Measurements from ENCODE around the gene MAGI2.
"Not testable (repeated sequence)": the region's sequence is repeated elsewhere in the genome, so short reads cannot be mapped to it uniquely, and the experiment has no call there.

Gene MAGI2

DNA sequence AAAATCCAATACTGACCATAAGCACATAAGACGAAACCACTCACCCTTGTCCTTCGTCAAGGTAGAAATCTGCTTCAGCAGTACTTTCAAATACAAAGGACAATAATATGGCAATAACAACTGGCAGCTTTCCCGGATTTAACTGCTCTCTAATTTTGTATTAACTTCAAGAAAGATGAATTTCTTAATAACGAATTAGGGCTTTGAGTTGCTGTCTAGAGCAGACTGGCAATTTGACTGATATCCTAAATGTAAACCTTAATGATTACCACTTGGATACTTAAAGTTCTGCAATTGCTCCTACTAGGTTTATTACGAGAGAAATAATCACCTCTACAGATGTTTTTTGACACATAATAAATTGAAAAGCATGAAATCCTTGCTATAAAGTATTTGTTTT is 418.7 kb downstream of the MAGI2 start:
- no peaks in the 10 kb centered on the region for H4K20me1 ChIP-seq (ENCODE audit: insufficient read depth, low read length)

DNA sequence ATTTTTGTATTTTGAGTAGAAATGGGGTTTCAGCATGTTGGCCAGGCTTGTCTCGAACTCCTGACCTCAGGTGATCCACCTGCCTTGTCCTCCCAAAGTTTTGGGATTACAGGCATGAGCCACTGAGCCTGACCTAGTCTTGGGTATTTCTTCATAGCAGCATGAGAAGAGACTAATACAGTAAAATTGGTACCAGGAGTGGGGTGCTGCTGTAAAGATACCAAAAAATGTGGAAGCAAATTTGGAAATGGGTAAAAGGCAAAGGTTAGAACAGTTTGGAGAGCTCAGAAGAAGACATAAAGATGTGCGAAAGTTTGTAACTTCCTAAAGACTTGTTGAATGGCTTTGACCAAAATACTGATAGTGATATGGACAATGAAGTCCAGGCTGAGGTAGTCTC is 433.8 kb downstream of the MAGI2 start:
- not testable (repeated sequence) for H3K27ac ChIP-seq (ENCODE audit: low read length); H2AFZ ChIP-seq (ENCODE audit: low read depth, low read length); H3K36me3 ChIP-seq (ENCODE audit: insufficient read depth, low read length); ATAC-seq (ENCODE audit: insufficient read depth, low read depth); H3K27me3 ChIP-seq (ENCODE audit: insufficient read depth, low read length, poor library complexity); H3K79me2 ChIP-seq (ENCODE audit: insufficient read depth, low read length); H3K4me2 ChIP-seq (ENCODE audit: insufficient read depth, low read length); H3K4me3 ChIP-seq (ENCODE audit: low read depth in 1 of 2, low read length in 2 of 2); DNase-seq; H3K9ac ChIP-seq (ENCODE audit: low read depth, low read length); H3K9me3 ChIP-seq (ENCODE audit: insufficient read depth, low read length, severe bottlenecking); H4K20me1 ChIP-seq (ENCODE audit: insufficient read depth, low read length); H3K4me1 ChIP-seq (ENCODE audit: insufficient read depth, low read length)

More for the DNA sequence above, 418.7 kb downstream of the MAGI2 start:
- Histone ChIP-seq H3K4me3 (ENCODE audit: low read depth in 1 of 2, low read length in 2 of 2) (no peak overlapping the region), H2AFZ (ENCODE audit: low read depth, low read length) (no peak overlapping the region), H3K27me3 (ENCODE audit: insufficient read depth, low read length, poor library complexity) (no peaks in the 10 kb centered on the region), H3K4me1 (ENCODE audit: insufficient read depth, low read length) (no peaks in the 10 kb centered on the region), H3K36me3 (ENCODE audit: insufficient read depth, low read length) (no peaks in the 10 kb centered on the region), H3K27ac (ENCODE audit: low read length) (no peak overlapping the region), H3K9me3 (ENCODE audit: insufficient read depth, low read length, severe bottlenecking) (no peaks in the 10 kb centered on the region), H3K79me2 (ENCODE audit: insufficient read depth, low read length) (no peaks in the 10 kb centered on the region), H3K4me2 (ENCODE audit: insufficient read depth, low read length) (no peak overlapping the region), H3K9ac (ENCODE audit: low read depth, low read length) (no peak overlapping the region)
- ATAC-seq (ENCODE audit: insufficient read depth, low read depth) (no peak), DNase-seq (no peak)
- TF ChIP-seq, protein P1, sequence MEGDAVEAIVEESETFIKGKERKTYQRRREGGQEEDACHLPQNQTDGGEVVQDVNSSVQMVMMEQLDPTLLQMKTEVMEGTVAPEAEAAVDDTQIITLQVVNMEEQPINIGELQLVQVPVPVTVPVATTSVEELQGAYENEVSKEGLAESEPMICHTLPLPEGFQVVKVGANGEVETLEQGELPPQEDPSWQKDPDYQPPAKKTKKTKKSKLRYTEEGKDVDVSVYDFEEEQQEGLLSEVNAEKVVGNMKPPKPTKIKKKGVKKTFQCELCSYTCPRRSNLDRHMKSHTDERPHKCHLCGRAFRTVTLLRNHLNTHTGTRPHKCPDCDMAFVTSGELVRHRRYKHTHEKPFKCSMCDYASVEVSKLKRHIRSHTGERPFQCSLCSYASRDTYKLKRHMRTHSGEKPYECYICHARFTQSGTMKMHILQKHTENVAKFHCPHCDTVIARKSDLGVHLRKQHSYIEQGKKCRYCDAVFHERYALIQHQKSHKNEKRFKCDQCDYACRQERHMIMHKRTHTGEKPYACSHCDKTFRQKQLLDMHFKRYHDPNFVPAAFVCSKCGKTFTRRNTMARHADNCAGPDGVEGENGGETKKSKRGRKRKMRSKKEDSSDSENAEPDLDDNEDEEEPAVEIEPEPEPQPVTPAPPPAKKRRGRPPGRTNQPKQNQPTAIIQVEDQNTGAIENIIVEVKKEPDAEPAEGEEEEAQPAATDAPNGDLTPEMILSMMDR (IDR thresholded peaks at IDR 0.05; ENCODE audit: borderline replicate concordance, extremely low read depth, low read length, poor library complexity, severe bottlenecking), result no peak
- TF ChIP-seq EZH2 (IDR thresholded peaks at IDR 0.05; ENCODE audit: borderline replicate concordance, low read depth, low read length, severe bottlenecking), result no peak

DNA sequence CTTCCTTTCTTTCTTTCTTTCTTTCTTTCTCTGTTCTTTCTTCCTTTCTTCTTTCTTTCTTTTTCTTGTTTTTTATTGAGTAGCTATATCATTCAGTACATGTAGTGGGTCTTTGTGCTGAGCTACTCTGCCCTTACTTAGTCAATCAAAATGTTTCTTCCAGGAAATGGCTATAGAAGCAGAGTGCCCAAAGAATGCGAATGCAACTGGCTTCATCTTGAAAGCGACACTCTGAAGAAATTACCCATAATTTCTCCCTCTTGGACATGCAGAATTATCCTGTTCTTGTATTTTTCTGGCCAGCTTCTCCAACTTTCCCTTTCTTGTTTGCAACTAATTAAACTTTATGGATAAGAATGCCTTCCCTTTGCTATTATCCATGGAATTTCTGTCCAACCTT is 441.5 kb downstream of the MAGI2 start:
- H3K27ac ChIP-seq (ENCODE audit: low read length), result no peak overlapping the region
- H4K20me1 ChIP-seq (ENCODE audit: insufficient read depth, low read length), result no peaks in the 10 kb centered on the region
- no peaks in the 10 kb centered on the region for H3K79me2 ChIP-seq (ENCODE audit: insufficient read depth, low read length)
- H3K4me3 ChIP-seq (ENCODE audit: low read depth in 1 of 2, low read length in 2 of 2), result no peak overlapping the region
- TF ChIP-seq EZH2 (IDR thresholded peaks at IDR 0.05; ENCODE audit: borderline replicate concordance, low read depth, low read length, severe bottlenecking), result no peak
- H3K9me3 ChIP-seq (ENCODE audit: insufficient read depth, low read length, severe bottlenecking), result no peaks in the 10 kb centered on the region
- no peak overlapping the region for H3K9ac ChIP-seq (ENCODE audit: low read depth, low read length)
- H3K4me2 ChIP-seq (ENCODE audit: insufficient read depth, low read length), result no peak overlapping the region
- no peaks in the 10 kb centered on the region for H3K4me1 ChIP-seq (ENCODE audit: insufficient read depth, low read length)
- H3K27me3 ChIP-seq (ENCODE audit: insufficient read depth, low read length, poor library complexity), result no peaks in the 10 kb centered on the region
- H2AFZ ChIP-seq (ENCODE audit: low read depth, low read length), result no peak overlapping the region
- no peak for DNase-seq
- no peaks in the 10 kb centered on the region for H3K36me3 ChIP-seq (ENCODE audit: insufficient read depth, low read length)
- ATAC-seq (ENCODE audit: insufficient read depth, low read depth), result no peak

GRCh38 chr7:79009647-79010046 is 443.8 kb downstream of the MAGI2 start:
- Histone ChIP-seq H3K27ac (ENCODE audit: low read length) (no peak overlapping the region), H3K27me3 (ENCODE audit: insufficient read depth, low read length, poor library complexity) (no peaks in the 10 kb centered on the region), H3K4me1 (ENCODE audit: insufficient read depth, low read length) (no peaks in the 10 kb centered on the region), H3K9ac (ENCODE audit: low read depth, low read length) (no peak overlapping the region), H3K36me3 (ENCODE audit: insufficient read depth, low read length) (no peaks in the 10 kb centered on the region), H3K4me2 (ENCODE audit: insufficient read depth, low read length) (no peak overlapping the region), H3K9me3 (ENCODE audit: insufficient read depth, low read length, severe bottlenecking) (no peaks in the 10 kb centered on the region), H2AFZ (ENCODE audit: low read depth, low read length) (no peak overlapping the region), H3K4me3 (ENCODE audit: low read depth in 1 of 2, low read length in 2 of 2) (no peak overlapping the region), H4K20me1 (ENCODE audit: insufficient read depth, low read length) (no peaks in the 10 kb centered on the region), H3K79me2 (ENCODE audit: insufficient read depth, low read length) (no peaks in the 10 kb centered on the region)
- no peak for ATAC-seq (ENCODE audit: insufficient read depth, low read depth)
- no peak for DNase-seq
- no peak for TF ChIP-seq EZH2 (IDR thresholded peaks at IDR 0.05; ENCODE audit: borderline replicate concordance, low read depth, low read length, severe bottlenecking)
- TF ChIP-seq, protein P1 (IDR thresholded peaks at IDR 0.05; ENCODE audit: borderline replicate concordance, extremely low read depth, low read length, poor library complexity, severe bottlenecking), result no peak

Data from DND-41 (cell line).